Tibial nerve (tissue), 4 donors: ENCODE results near the gene OR10G7. TPM values are rescaled to one million over a fixed set of nuclear protein-coding genes. Genes with fewer than 3 reads are reported as not detected.

Source experiments
- DNase-seq, 2 donors: peaks; one replicate each; pipeline ENCODE4 v3.0.0-alpha.2; 2019; ENCODE audit warnings: low spot score in 2 of 2
- H3K27ac ChIP-seq, 4 donors: fragments of 200-600 bp; sonication (generic) in 3 of 4; one replicate each; pipeline ENCODE4 v1.5.1; 2017 to 2019; ENCODE audit warnings: mild to moderate bottlenecking in 1 of 4
- H3K27me3 ChIP-seq, 2 donors: fragments of 200-600 bp; sonication (generic) in 1 of 2; one replicate each; pipeline versions ENCODE4 v1.5.1 to v1.6.0; 2017 to 2019
- H3K36me3 ChIP-seq, 3 donors: fragments of 200-600 bp; sonication (generic); one replicate each; pipeline ENCODE4 v1.5.1; 2018 to 2019
- H3K4me1 ChIP-seq, 4 donors: fragments of 200-600 bp; sonication (generic) in 3 of 4; one replicate each; pipeline ENCODE4 v1.5.1; 2017 to 2019
- H3K4me3 ChIP-seq, 4 donors: fragments of 200-600 bp; sonication (generic) in 3 of 4; one replicate each; pipeline ENCODE4 v1.5.1; 2017 to 2019; ENCODE audit warnings: mild to moderate bottlenecking in 1 of 4, moderate library complexity in 1 of 4
- H3K9me3 ChIP-seq, 4 donors: fragments of 200-600 bp; sonication (generic) in 3 of 4; one replicate each; pipeline ENCODE4 v1.5.1; 2017 to 2019
- EP300 ChIP-seq, 2 donors: sonication (generic); formaldehyde crosslinking; IDR thresholded peaks; one replicate each; pipeline ENCODE4 v1.6.1; 2017; ENCODE audit warnings: antibody characterized with exemption in 2 of 2, mild to moderate bottlenecking in 1 of 2
- POLR2A ChIP-seq, 2 donors: fragments of 450-650 bp; IDR thresholded peaks; one replicate each; pipeline ENCODE4 v1.6.1; 2017; ENCODE audit warnings: antibody characterized with exemption in 2 of 2, mild to moderate bottlenecking in 2 of 2, moderate library complexity in 2 of 2
- WGBS, 2 donors: methylation state at CpG; one replicate each; pipeline ENCODE4 v1.1.5; 2018; 5-methylcytosine and 5-hydroxymethylcytosine counted together
- total RNA-seq, 4 donors: library from RNA; depleted of rRNA; stranded (reverse); fragments of >200 nt; gene quantifications; one replicate each; pipeline ENCODE4 v1.1.0, GENCODE V29; 2016
- TF ChIP-seq, protein P1 (sequence below), 5 experiments: fragments of 200-600 bp in 3 of 5; fragments of 450-650 bp in 2 of 5; sonication (generic) in 3 of 5; IDR thresholded peaks; one replicate each; pipeline ENCODE4 v1.5.1; 2016 to 2019; ENCODE audit warnings: antibody characterized with exemption in 5 of 5, mild to moderate bottlenecking in 3 of 5, moderate library complexity in 2 of 5

Gene OR10G7
- total RNA-seq, 4 donors from 2014 or later: not detected

DNA sequence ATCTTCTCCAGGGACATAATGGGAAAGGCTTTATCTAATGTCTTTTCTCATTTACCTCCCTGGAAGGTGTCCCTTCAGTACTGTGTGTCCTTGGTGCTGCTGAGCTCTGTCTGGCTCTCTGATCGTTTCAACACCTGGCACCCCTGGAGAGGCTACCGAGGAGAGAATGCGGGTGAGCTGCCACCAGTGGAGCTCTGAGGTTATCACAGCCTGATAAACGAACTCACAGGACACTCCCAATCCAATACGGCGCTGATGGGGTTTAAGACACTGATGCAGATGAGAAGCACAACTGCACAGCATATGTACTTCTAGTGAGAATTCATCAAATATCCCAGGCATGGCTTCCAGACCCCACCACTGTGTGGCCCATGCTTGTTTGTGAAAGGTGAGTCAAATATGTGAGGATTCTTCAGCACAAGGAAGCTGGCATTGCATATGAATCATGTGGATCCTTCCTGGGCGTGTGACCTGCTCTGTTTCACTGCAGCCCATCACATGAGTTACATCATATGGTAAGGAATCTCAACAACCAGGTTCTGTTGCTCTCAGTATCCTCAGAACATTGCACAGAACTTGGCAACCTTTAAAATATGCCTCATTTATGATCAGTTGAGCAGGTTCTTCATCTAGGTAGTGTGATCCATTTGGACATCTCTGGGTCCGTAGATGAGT lies 39.3 kb upstream of the OR10G7 start:
- Histone ChIP-seq H3K9me3 (no peaks in the 10 kb centered on the region), H3K36me3 (no peaks in the 10 kb centered on the region), H3K27me3 (peaks cover 0 to 11% of the 10 kb centered on the region in 2 donors), H3K4me3 (no peak overlapping the region), H3K27ac (no peak overlapping the region), H3K4me1 (peaks cover 0 to 13% (median 3%) of the 10 kb centered on the region in 4 donors)
- no peak for DNase-seq
- WGBS, 2 donors: 79 to 81% methylated on average over 8 of the region's 8 CpGs
- TF ChIP-seq POLR2A (IDR thresholded peaks at IDR 0.05): no peak
- TF ChIP-seq EP300 (IDR thresholded peaks at IDR 0.05): no peak
- TF ChIP-seq, protein P1, sequence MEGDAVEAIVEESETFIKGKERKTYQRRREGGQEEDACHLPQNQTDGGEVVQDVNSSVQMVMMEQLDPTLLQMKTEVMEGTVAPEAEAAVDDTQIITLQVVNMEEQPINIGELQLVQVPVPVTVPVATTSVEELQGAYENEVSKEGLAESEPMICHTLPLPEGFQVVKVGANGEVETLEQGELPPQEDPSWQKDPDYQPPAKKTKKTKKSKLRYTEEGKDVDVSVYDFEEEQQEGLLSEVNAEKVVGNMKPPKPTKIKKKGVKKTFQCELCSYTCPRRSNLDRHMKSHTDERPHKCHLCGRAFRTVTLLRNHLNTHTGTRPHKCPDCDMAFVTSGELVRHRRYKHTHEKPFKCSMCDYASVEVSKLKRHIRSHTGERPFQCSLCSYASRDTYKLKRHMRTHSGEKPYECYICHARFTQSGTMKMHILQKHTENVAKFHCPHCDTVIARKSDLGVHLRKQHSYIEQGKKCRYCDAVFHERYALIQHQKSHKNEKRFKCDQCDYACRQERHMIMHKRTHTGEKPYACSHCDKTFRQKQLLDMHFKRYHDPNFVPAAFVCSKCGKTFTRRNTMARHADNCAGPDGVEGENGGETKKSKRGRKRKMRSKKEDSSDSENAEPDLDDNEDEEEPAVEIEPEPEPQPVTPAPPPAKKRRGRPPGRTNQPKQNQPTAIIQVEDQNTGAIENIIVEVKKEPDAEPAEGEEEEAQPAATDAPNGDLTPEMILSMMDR (IDR thresholded peaks at IDR 0.05): no peak

DNA sequence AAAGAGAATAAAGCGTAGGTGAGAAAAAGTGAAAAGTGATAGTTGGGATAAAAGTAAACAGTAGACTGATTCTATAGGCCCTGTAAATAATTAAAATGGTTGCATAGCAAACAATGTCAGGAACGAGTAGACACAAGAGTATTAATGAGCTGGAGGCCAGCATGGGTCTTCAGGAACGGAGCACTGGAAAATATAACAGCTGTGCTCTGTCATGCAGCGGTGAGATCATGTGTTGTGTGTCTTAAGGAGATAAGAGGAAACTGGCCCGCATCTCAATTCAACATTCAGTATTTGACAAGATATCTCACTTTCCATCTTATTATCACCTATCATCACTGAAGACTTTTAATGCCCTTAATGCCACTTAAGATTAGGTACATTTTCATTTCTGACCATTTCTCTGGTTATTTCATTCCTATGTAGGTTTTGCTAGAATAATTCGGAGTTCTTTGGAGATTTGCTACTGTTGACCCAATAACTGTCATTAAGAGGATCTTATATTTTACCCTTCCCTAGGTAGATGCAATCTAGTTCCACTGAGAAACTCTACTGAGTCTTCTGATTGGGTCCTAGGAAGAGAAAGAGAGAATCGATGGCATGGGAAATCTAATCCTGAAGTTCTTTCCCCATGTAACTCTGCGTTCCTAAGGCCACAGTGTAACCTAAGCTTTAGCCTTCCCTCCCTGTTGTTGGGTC lies 38.7 kb upstream of the OR10G7 start:
- DNase-seq: no peak
- WGBS, 2 donors: 78% methylated on average over 8 of the region's 8 CpGs
- Histone ChIP-seq H3K4me3 (no peak overlapping the region), H3K27me3 (peaks cover 0 to 12% of the 10 kb centered on the region in 2 donors), H3K36me3 (no peaks in the 10 kb centered on the region), H3K9me3 (no peaks in the 10 kb centered on the region), H3K4me1 (peaks cover 0 to 15% (median 3%) of the 10 kb centered on the region in 4 donors), H3K27ac (no peak overlapping the region)
- TF ChIP-seq EP300 (IDR thresholded peaks at IDR 0.05) (no peak), POLR2A (IDR thresholded peaks at IDR 0.05) (no peak)
- TF ChIP-seq, protein P1 (IDR thresholded peaks at IDR 0.05): no peak

DNA sequence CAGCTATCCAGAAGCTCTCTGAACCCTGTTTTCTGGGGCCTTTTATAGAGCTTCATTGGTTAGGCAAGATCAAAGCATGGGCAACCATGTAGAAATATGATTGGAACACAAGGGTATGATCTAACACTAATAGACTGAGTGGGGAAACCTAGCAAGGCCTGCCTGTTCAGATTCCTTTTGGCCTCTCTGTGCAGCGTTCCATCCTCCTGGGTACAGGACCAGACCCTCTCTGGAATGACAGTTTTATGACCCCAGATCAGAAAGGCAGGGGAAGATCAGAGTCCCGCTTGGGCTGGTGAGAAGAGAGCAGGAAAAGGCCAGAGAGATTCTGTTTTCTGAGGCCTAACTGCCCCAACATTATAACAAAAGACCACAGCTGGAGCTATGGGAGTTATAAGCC lies 37.5 kb upstream of the OR10G7 start:
- no peak for DNase-seq
- Histone ChIP-seq H3K27me3 (peaks cover 0 to 12% of the 10 kb centered on the region in 2 donors), H3K36me3 (no peaks in the 10 kb centered on the region), H3K4me1 (peaks cover 0 to 15% (median 3%) of the 10 kb centered on the region in 4 donors), H3K27ac (no peak overlapping the region), H3K9me3 (no peaks in the 10 kb centered on the region), H3K4me3 (no peak overlapping the region)
- TF ChIP-seq, protein P1 (IDR thresholded peaks at IDR 0.05): no peak
- no peak for TF ChIP-seq EP300 (IDR thresholded peaks at IDR 0.05)
- no peak for TF ChIP-seq POLR2A (IDR thresholded peaks at IDR 0.05)
- WGBS, 2 donors: 65 to 73% methylated on average over 2 of the region's 2 CpGs

DNA sequence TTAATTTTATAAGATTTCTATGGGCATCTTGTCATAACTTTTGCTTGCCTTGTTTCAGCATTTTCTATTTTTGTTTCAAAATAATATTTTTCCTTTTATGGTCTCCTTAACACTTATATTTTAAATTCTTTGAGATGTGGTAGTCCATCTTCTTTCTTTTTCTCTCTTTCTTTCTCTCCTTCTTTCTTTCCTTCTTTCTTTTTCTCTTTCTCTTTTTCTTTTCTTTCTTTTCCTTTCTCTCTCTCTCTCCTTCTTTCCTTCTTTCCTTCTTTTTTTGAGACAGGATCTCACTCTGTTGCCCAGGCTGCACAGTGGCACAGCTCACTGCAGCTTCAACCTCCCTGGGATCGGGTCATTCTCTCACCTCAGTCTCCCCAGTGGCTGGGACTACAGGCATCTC lies 36.1 kb upstream of the OR10G7 start:
- 90 to 100% methylated on average over 1 of the region's 1 CpG for WGBS, 2 donors
- no peaks in the 10 kb centered on the region for H3K9me3 ChIP-seq
- no peaks in the 10 kb centered on the region for H3K36me3 ChIP-seq
- TF ChIP-seq POLR2A (IDR thresholded peaks at IDR 0.05): no peak
- no peak for TF ChIP-seq EP300 (IDR thresholded peaks at IDR 0.05)
- TF ChIP-seq, protein P1 (IDR thresholded peaks at IDR 0.05): no peak
- no peak for DNase-seq
- H3K4me1 ChIP-seq: peaks cover 0 to 15% (median 3%) of the 10 kb centered on the region in 4 donors
- peaks cover 0 to 12% of the 10 kb centered on the region in 2 donors for H3K27me3 ChIP-seq
- no peak overlapping the region for H3K27ac ChIP-seq
- H3K4me3 ChIP-seq: no peak overlapping the region
